HuH-7.5 (cell line): ENCODE data around the gene MAPKAPK3.

Experiments
- DNase-seq: peaks from one replicate; pipeline ENCODE4 v3.0.0; 2011; ENCODE audit warnings: low spot score

MAPKAPK3 gene

DNA sequence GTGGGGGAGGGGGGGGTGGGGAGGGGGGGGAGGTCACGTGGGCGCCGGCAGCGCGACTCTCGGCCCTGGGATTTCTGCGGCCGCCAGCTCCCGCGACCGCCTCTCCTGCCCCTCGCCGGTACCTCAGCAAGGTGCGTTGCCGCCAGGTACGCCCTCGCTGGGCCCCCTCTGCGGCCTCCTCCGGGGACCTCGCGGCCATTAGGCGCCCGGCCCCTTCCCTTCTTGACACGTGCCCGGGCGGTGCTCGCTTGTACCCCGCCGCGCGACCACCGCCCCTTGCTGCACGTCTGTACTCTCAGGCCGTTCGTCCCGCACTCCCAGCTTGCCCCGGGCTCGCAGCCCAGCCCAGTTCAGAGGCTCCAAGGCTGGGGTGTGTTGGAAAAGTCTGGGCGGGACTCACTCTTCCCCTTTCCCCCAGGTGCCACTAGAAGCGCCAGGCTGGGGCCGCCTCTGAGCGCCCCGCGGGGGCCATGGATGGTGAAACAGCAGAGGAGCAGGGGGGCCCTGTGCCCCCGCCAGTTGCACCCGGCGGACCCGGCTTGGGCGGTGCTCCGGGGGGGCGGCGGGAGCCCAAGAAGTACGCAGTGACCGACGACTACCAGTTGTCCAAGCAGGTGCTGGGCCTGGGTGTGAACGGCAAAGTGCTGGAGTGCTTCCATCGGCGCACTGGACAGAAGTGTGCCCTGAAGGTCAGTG, at the start of gene MAPKAPK3:
MAPKAPK3 (plus strand) TSS at position 56 of the 696 bp plus-strand sequence; CDS start at position 471, 415 bp downstream.
- peak; percentile 80 for DNase-seq

DNA sequence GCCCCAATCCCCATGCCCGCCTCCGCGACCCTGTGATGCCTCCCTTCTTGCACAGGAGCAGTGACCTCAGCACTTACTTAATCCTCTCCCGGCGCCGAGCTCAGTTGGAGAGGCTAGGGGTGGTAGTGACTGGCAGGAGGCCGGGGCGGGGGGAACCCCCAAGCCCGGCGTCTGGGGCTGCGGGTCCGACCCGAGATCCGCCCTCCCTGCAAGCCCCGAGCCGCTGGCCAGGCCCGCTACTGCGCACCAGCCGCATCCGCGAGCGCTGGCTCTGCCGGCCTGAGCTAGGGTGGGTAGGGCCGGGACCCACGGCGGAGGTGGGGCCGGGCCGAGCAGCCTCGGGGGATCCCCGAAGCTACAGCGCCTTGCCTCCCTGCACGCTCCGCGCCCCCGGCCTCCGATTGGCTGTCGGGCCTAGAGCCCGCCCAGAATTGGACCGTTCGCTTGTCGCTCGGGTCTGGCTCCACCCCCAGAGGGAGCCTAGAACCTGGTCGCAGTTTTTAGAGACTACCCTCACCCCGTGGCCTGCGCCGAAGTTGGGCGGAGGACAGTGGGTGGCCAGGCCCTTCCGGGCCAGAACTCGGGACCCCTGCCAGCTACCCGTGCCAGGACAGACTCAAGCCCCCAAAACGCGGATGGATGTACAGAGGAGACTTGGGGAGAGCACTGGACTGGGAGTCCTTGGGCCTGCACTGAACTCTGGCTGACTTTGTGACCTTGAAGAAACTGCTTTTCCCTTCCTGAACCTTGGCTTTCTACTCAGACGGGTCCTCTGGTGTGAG, 49.4 kb upstream of the MAPKAPK3 start, which contains the start of gene C3orf18:
C3orf18 (minus strand) TSS at position 362 of the 782 bp plus-strand sequence. CDS start 2,048 bp downstream, outside the sequence.
- peak; percentile 92 for DNase-seq

DNA sequence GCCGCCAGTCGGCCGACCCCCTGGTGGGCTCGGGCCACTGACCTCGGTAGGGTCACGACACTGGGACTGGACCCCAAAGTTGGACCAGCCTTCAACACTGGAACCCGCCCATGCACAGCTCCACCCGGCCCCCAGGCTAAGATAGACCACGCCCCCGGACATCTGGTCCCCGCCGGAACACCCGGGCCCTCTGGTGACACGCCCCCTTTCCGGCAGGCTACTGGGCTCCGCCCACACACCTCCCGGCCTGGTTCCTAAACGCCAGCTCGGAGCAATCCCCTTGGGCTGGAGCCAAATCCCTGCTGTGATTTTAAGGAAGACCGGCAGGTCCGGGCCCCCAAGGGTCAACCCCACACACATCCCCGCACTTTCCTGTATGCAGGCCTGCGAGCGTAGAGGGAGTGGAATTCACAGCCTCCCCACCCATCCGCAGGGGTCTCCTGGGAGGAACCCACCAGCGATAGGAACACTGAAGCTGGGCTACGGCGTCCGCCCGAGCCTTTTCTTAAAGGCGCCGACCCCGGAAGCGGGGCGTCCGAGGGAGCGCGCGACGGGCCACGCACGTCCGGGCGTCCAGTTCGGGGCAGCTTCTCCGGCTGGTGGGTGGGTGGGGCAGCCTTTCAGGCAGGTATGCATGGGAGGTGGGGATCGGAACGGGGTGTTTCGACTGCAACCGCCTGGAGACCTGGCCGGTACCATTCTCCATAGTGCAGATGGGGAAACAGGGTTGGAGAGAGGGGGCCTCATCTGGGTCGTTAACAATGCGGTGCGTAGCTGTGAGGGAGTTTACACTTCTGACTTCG, 47.8 kb upstream of the MAPKAPK3 start, which contains the start of gene HEMK1:
HEMK1 (plus strand) TSS at position 576 of the 803 bp plus-strand sequence. CDS start 1,583 bp downstream, outside the sequence.
- peak; percentile 99 for DNase-seq

DNA sequence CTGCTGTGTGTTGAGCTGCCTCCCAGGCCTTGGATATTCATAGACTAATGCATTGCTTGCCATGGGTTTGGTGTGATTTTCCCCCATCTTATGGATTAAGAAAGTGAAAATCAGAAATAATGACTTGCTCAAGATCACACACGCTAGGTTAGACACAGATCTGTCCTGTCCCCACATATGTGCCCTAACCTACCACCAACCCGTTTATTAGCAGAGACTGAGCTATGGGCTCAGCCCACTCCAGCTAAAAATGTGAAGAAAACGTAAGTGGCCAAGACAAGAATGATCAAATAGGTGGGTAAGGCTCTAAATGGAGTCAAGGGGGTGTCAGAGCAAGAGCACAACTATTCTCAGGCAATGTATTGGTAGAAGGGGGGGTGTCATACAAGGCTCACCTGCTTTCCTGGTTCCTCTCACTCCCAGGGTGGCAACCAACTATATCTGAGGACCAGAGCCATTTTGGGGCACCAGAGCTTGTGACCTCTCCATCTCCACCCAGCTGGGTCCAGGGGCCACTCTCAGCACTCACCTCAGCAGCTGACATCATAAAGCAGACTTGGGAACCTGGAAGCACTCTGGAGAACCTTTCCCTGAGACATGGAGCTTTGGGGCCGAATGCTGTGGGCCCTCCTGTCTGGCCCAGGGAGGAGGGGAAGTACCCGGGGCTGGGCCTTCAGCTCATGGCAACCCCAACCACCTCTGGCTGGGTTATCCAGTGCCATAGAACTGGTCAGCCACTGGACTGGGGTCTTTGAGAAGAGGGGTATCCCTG, 46.3 kb upstream of the MAPKAPK3 start:
- DNase-seq: no peak

DNA sequence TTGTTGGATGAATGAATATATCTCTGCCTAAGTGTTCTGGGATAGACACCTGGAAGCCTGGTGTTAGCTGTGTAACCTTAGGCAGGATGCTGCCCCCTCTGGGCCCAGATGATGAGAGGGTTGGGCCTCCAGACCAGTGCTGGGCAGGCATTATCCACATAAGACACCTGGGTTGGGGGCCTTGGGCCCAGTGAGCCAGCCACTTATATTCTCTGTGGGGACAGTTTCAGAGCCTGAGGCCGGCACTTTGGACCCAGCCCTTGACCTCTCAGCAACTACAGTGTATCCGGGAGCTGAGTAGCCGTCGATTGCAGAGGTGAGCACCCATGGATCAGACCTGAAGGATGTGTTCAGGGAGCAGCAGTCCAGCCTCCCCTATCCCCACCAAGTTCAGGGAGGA, 45.5 kb upstream of the MAPKAPK3 start:
- no peak for DNase-seq

DNA sequence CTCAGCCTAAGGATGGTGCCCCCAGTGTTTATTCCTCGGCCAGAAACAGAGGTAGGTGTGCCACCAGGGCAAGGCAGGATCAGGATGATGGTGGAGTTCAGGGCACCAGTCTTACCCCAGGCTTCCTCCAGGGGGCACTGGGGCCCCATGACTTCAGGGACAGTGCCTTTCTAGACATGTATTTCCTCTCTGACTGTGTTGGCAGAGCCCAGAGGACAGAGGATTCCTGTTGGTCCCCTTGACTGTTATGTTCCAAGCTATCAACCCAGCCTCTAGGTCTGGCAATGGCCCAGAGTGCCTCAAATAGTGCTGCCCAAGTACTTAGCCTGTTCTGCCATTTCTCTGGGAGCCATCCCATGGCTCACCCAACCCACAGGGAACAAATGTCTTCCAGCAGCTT, 44.8 kb upstream of the MAPKAPK3 start:
- DNase-seq: peak; percentile 77

DNA sequence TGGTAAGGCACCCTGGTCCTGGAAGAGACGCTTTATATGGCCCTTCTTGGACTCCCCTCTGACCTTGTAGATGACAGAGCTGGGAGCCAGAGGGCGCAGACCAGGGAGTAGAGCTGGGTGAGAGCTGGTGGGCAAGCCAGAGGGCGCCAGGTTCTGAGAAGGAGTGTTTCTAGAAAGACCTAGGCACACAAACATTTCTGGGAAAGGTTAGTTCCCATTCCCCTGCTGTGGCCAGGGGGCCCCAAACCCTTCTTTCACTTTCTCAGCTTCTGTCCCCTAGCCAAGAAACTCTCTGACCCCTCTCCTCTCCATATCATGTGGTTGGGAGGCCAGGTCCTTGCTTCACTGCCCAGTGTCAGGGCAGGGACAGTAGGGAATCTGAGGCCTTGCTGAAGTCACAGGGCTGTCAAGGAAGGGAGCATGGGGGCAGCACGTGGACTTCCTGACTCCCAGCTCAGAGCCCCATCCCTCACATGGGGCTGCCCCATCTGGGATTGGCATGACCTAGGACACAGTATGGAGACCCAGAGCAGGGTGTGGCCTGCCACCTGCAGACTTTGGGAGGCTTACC, 44.1 kb upstream of the MAPKAPK3 start:
- no peak for DNase-seq

DNA sequence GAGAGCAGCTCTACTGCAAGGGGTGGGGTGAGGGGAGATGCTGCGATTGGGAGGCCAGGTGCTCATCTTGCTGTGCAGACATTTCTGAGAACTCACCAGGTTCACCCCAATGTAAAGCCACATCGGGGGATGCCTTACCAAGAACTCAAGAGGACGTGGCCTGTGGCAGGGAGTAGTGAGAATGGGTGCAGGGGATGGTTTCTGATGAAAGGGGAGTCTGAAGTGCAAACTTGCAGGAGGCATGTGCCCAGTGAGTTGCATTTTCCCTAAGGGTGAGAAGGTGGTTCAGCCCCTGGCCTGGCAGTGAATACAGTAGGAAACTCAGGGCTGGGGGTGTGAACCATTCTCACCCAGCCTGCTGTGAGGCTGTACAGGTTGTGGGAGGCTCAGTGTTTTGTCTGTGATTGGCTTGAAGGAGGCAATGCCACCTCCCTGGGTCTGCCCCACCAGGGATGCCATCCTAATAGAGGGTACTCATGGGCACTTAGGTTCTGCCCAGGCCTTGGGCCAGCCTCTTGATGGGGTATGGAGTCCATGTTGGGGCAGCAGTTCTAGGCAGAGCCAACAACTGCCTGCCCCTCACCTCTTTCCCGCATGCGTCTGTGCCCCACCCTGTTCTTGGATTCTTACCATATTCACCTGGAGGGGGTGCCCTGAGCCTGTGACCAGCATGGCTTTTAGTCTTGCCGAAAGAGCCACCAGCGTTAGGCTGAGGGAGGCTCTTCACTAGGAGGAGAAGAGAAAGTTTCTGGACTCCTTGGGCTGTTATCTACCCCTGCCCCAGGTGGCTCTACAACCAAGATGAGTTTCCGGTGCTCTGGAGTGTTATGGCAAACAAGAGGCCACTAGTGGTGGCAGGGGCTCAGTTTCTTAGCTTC, 43.1 kb upstream of the MAPKAPK3 start:
- DNase-seq: no peak

DNA sequence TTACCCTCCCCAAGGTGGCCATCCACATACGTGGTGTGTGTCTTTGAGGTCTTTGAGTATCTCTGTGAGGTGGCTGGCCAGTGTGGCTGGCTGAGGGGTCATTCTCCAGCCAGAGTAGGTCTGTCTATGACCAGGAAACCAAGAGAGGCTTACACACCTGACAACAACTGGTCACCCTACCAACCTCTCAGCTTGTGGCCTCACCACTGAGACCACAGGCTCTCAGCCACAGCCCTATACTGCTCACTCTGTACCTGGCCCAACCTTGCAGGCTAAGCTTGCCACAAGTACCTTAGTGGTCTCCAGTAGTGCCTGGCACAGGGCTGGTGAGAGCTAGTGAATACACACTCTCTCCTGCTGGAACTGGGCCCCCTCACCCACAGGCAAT, 42.5 kb upstream of the MAPKAPK3 start:
- no peak for DNase-seq

DNA sequence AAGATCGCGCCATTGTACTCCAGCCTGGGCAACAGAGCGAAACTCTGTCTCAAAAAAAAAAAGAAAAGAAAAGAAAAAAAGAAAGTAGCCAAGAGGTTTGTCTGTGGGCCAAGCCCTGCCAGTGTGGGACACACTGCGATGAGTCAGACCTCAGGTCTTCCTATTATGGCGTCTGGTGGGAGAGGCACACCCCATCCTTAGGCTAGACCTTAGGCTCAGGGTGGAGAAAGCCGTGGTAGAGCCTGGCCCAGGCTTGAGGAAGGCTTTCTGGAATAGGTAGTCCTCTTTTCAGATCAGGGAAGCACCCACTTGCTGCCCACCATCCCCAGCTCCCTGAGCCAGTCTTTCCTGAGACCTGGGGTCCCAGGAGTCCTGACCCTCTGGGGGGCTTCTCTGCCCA, 41.6 kb upstream of the MAPKAPK3 start:
- DNase-seq: no peak

DNA sequence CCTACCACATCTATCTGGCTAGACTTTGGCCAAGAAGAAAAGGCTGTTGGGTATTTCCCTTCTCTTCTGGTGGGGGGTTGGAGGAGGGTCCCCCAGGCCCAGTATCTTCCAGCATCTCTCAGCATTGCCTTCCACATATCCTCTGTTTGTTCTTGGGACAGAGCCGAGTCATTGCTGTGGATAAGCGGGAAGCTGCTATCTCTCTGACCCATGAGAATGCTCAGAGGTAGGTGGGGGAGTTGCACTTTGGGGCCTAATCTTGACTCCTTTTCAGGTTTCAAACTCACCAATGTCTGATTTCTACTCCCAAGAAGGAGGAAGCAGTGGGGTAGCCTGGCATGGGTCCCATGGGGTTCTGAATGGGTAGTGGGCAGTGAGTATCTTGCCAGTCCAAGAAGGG, 39.6 kb upstream of the MAPKAPK3 start:
- no peak for DNase-seq

DNA sequence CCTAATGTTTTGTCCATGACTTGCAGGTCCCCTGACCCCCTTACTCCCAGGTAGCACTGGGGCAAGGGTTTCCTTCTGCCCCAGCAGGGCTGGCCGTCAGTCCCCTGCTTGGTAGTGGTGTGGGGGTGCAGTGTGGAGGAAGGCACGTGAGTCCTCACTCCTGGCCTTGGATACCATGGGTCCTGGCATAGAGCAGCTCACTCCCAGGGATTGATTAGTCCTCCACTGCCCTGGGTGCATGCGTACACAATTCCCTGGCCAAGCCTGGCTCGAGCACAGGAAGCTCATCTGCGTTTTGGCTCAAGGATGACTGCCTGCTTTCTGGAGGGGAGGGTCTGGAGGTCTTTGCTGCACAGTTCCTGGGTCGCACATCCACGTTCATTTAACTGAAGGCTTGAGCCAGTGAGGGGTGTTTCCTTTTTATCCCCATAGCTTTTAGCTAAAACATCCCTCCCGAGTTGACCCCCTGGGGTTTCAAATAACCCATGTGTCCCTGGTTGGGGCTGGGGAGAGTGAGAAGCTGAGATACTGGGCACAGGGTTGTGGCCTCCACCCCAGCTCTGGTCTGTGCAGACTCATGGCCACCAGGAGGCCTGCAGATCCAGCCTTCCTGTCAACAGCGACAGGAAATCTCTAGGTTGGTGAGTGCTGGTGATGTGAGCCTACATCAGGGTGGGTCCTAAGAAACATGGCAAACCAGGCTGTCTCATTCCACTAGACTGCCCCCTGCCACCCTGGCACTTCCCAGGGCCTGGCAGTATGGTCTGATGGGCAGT, 36.1 kb upstream of the MAPKAPK3 start:
- no peak for DNase-seq

DNA sequence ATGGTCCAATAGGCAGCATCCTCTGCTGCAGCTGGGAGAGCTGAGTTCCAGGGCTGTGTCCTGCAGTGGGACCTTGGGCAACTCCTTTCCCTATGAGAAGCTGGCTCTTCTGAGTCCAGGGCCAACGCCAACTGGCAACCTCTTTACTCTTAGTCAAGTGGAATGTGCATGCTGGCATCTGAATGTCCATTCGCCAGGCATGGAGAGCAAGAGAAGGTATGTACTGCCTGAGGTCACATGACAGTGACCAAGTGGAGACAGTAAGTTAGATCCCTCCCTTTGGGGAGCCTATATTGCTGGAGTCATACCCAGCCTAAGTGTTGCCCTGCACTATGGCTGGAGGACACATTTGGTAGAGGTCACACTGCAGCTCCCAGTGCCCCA, 35.5 kb upstream of the MAPKAPK3 start:
- DNase-seq: no peak

DNA sequence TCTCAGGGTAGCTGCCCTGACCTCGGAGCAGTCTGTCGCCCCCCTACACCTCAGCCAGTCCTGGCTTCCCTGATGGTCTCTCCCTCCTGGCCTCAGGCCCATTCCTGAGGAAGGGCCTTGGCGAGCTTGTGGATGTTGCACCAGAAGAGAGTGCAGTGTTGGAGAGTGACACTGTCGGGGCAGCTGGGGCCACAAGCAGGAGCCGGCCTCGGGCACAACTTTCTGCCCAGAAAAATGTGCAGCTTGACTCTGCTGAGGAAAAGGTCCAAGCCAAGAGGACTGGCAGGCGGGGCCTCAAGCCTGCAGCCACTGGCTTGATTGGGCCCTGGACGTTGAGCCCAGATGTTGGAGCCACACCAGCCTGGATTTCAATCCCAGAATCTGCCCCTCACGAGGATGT, 34.9 kb upstream of the MAPKAPK3 start:
- no peak for DNase-seq

DNA sequence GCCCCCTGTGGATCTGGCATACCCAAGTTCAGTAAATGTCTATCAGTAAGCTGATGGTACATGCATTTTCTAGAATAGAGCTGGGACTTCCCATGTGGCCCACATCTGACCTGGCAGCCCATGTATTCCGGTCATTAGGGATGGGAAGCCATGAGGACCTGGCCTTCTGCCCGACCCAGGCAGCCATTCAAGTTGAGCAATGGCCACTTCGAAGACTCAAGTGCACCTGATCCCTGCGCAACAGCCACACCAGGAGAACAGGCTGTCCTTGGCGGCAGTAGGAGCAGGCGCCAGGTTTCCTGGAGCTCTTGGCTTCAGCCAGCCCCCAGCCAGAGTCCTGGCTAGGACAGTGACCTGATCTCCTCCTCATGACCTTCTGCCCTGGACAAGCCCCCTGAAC, 33.1 kb upstream of the MAPKAPK3 start:
- DNase-seq: no peak

DNA sequence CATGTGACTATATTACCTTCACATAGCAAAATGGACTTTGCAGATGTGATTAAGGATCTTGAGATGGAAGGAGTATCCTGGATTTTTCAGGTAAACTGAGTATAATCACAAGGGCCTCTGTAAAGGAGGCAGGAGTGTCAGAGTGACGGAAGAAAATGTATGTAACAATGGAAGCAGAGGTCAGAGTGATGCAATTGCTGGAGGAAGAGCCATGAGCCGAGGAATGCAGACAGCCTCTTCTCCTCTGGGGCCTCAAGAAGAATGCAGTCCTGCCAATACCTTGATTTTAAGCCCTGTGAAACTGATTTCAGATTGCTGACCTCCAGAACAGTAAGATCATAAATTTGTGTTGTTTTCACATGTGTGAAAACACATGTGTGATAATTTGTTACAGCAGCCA, 32.6 kb upstream of the MAPKAPK3 start:
- DNase-seq: no peak

DNA sequence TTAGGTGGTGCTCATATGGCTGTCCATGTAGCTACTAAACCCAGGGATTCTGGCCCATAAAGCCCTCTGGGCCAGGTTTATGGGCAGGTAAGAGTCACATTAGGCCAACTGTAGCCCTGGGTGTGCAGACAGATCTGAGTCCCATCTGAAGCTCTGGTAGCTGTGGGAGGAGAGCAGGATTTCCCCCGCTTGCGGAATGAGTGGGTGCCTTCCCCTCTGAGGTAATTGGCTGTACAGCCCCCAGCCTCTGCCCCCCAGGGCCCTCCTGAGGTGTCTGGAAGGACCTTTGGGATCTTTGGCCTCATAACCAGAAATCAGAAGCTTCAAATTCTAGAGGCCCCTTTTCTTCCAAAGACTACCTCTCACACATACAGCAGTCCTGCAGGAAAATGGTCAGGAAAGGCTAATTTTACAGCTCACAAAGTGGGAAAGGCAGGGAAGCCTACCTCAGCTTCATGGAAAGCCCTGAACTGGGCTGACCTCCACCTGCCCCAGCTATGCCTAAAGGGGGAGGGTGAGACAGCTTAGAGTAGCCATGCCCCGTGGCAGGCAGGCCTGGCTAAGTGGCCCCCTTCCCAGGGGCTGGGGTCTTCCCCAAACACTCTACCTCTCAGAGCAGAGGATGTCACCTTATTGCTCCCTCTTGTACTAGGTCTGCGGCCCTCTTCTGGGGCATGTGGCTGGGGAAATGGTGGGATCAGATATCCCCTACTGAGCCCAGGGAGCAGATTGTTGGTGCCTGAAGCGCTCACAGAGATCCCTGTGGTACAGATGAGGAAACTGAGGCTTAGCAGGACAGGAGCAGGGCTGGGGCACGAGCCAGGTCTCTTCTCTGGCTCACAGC, 30.8 kb upstream of the MAPKAPK3 start:
- DNase-seq: no peak

DNA sequence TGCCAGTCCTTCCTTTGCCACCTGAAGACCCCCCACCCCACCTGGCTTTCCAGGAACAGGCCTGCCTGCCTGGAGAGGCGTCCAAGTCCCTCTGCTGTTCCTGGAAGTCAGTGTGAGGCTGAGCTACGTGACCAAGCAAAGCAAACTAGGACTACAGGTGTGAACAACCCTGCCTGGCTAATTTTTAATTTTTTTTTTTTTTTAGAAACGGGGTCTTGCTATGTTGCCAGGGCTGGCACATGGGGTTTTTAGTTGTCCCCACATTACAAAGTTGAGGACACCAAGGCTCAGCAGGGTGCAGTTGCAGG, 30.2 kb upstream of the MAPKAPK3 start:
- DNase-seq: no peak

DNA sequence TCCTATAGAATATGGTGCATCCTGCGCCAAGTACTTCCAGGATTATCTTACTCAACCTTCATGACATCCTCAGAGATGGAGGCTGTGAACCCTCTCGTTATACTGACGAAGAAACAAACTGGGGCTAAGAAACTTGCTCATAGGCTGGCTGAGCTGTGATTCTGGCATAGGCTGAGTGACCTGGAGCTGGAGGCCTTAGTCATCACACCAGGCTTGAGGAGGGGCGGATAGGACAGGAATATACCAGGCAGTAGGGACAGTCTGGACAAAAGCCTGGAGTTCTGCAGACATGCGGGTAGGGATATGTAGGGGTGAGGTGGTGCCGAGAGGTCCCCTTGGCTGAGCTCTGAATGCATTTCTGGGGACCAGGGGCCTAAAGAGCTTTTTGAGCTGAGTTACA, 29.6 kb upstream of the MAPKAPK3 start:
- DNase-seq: no peak
